Natural killer cell (primary cell): ENCODE data around the gene RPN2. TPM values are rescaled to one million over a fixed set of nuclear protein-coding genes. Genes with fewer than 3 reads are reported as not detected.

Experiments used
- ATAC-seq, 3 donors: fragments of 150-1000 bp in 2 of 3; fragments of 200-7000 bp in 1 of 3; cut with Tn5 transposase; 1 replicate in 1 of 3; 2 replicates in 2 of 3; pipeline ENCODE4 v1.10.0; 2021; ENCODE audit warnings: mild to moderate bottlenecking in 2 of 3, moderate library complexity in 2 of 3
- DNase-seq, 2 donors: peaks; one replicate each; pipeline versions ENCODE4 v3.0.0 to v3.0.0-alpha.2; 2013 to 2021; ENCODE audit warnings: mixed read lengths in 1 of 2
- H3K27ac ChIP-seq: one replicate; pipeline ENCODE4 v1.5.1; 2013; ENCODE audit warnings: mild to moderate bottlenecking, low read length
- H3K27me3 ChIP-seq: one replicate; pipeline ENCODE4 v1.6.1; 2013; ENCODE audit warnings: low read length; ENCODE audit not compliant: control insufficient read depth, insufficient read depth
- H3K36me3 ChIP-seq: one replicate; pipeline ENCODE4 v1.6.1; 2013; ENCODE audit warnings: low read length; ENCODE audit not compliant: control insufficient read depth, insufficient read depth
- H3K4me1 ChIP-seq: one replicate; pipeline ENCODE4 v1.6.1; 2013; ENCODE audit warnings: low read length; ENCODE audit not compliant: control insufficient read depth, insufficient read depth
- H3K4me3 ChIP-seq: one replicate; pipeline ENCODE4 v1.5.1; 2013; ENCODE audit warnings: low read length
- H3K9me3 ChIP-seq: one replicate; pipeline ENCODE4 v1.6.1; 2013; ENCODE audit warnings: low read length; ENCODE audit not compliant: control insufficient read depth, insufficient read depth
- H3K27ac Mint-ChIP-seq, 2 donors: one replicate each; pipeline ENCODE4 v1.8.0; 2022; ENCODE audit warnings: mild to moderate bottlenecking in 2 of 2, mixed read lengths in 2 of 2, moderate library complexity in 1 of 2
- H3K27me3 Mint-ChIP-seq, 2 donors: one replicate each; pipeline ENCODE4 v1.8.0; 2022; ENCODE audit warnings: low read depth in 2 of 2, mixed read lengths in 2 of 2
- H3K36me3 Mint-ChIP-seq: one replicate; pipeline ENCODE4 v1.8.0; 2022; ENCODE audit warnings: mixed read lengths
- H3K4me1 Mint-ChIP-seq, 2 donors: one replicate each; pipeline ENCODE4 v1.8.0; 2022; ENCODE audit warnings: mixed read lengths in 2 of 2
- H3K4me3 Mint-ChIP-seq: one replicate; pipeline ENCODE4 v1.8.0; 2022; ENCODE audit warnings: mild to moderate bottlenecking, moderate library complexity, mixed read lengths
- H3K9me3 Mint-ChIP-seq, 2 donors: one replicate each; pipeline ENCODE4 v1.8.0; 2022; ENCODE audit warnings: mixed read lengths in 2 of 2
- WGBS: methylation state at CpG from one replicate; pipeline ENCODE4 v1.1.7; 2013; ENCODE audit warnings: missing lambda C conversion rate; ENCODE audit not compliant: insufficient coverage; 5-methylcytosine and 5-hydroxymethylcytosine counted together
- intact Hi-C: fragments of 100-400 bp; cut with micrococcal nuclease; formaldehyde crosslinking; loops from one replicate; pipeline ENCODE4 v1.14.2; 2022
- total RNA-seq, 4 donors: library from RNA; stranded (reverse); fragments of 120-200 nt in 1 of 4; gene quantifications; one replicate each; pipeline versions ENCODE4 v1.2.3 to v1.2.4, GENCODE V29; 2013 to 2022
- TF ChIP-seq, protein P1 (sequence below): fragments of 200-600 bp; IDR thresholded peaks from one replicate; pipeline ENCODE4 v1.8.0; 2022; ENCODE audit warnings: antibody characterized with exemption

The RPN2 gene
- total RNA-seq, 3 donors from 2014 or later (not counting 1 experiment from before 2014, with no cell fraction given), result 124 to 136 (median 125) TPM

DNA sequence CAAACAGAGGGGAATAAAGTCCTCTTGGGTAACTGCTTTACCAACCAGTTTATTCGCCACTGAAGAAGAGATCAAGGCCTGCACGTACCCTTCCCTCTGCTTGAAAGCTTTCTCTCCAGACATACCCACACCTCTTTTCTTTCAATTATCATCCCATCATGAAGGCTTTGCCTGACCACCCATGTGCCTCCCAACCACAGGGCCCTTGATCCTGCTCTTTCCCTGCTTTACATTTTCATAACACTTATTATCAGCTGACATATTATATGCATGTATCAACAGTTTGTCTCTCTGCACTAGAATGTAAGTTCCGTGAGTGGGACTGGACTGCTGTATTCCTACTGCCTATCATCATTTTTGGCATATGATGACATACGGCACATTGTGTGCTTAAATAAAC, 20.9 kb upstream of the RPN2 start:
- no peaks in the 10 kb centered on the region for H3K4me1 Mint-ChIP-seq
- 98% methylated on average over 4 of the region's 4 CpGs for WGBS
- Histone ChIP-seq H3K9me3 (no peaks in the 10 kb centered on the region), H3K4me1 (no peaks in the 10 kb centered on the region), H3K4me3 (no peak overlapping the region), H3K36me3 (no peaks in the 10 kb centered on the region), H3K27ac (no peak overlapping the region), H3K27me3 (no peaks in the 10 kb centered on the region)
- TF ChIP-seq, protein P1, sequence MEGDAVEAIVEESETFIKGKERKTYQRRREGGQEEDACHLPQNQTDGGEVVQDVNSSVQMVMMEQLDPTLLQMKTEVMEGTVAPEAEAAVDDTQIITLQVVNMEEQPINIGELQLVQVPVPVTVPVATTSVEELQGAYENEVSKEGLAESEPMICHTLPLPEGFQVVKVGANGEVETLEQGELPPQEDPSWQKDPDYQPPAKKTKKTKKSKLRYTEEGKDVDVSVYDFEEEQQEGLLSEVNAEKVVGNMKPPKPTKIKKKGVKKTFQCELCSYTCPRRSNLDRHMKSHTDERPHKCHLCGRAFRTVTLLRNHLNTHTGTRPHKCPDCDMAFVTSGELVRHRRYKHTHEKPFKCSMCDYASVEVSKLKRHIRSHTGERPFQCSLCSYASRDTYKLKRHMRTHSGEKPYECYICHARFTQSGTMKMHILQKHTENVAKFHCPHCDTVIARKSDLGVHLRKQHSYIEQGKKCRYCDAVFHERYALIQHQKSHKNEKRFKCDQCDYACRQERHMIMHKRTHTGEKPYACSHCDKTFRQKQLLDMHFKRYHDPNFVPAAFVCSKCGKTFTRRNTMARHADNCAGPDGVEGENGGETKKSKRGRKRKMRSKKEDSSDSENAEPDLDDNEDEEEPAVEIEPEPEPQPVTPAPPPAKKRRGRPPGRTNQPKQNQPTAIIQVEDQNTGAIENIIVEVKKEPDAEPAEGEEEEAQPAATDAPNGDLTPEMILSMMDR, result no peak
- no peaks in the 10 kb centered on the region for H3K36me3 Mint-ChIP-seq
- intact Hi-C loops, result no loop called here
- H3K9me3 Mint-ChIP-seq, result no peaks in the 10 kb centered on the region
- H3K27me3 Mint-ChIP-seq, result no peaks in the 10 kb centered on the region
- no peak for DNase-seq
- H3K4me3 Mint-ChIP-seq, result no peak overlapping the region
- H3K27ac Mint-ChIP-seq, result no peak overlapping the region
- no peak for ATAC-seq

DNA sequence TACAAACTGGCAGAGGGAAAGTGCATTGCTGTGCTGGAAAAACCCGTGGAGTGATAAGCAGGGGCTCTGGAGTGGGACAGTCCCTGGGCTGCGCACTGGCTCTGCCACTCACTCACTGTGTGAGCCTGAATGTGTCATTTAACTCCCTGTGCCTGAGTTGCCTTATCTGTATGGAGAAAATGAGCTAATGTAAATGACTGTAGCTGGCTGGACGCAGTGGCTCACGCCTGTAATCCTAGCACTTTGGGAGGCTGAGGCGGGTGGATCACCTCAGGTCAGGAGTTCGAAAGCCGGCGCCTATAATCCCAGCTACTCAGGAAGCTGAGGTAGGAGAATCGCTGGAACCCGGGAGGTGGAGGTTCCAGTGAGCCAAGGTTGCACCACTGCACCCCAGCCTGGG, 18.4 kb upstream of the RPN2 start:
- ATAC-seq (no peak), DNase-seq (no peak)
- H3K27me3 Mint-ChIP-seq, result no peaks in the 10 kb centered on the region
- no peaks in the 10 kb centered on the region for H3K9me3 Mint-ChIP-seq
- no peak overlapping the region for H3K4me3 Mint-ChIP-seq
- H3K4me1 Mint-ChIP-seq, result no peaks in the 10 kb centered on the region
- 94% methylated on average over 10 of the region's 10 CpGs for WGBS
- no peaks in the 10 kb centered on the region for H3K36me3 ChIP-seq
- H3K27me3 ChIP-seq, result no peaks in the 10 kb centered on the region
- no peak overlapping the region for H3K27ac ChIP-seq
- H3K27ac Mint-ChIP-seq, result no peak overlapping the region
- no peaks in the 10 kb centered on the region for H3K36me3 Mint-ChIP-seq
- TF ChIP-seq, protein P1, result no peak
- H3K4me3 ChIP-seq, result no peak overlapping the region
- intact Hi-C loops, result no loop called here
- H3K9me3 ChIP-seq, result no peaks in the 10 kb centered on the region
- no peaks in the 10 kb centered on the region for H3K4me1 ChIP-seq

DNA sequence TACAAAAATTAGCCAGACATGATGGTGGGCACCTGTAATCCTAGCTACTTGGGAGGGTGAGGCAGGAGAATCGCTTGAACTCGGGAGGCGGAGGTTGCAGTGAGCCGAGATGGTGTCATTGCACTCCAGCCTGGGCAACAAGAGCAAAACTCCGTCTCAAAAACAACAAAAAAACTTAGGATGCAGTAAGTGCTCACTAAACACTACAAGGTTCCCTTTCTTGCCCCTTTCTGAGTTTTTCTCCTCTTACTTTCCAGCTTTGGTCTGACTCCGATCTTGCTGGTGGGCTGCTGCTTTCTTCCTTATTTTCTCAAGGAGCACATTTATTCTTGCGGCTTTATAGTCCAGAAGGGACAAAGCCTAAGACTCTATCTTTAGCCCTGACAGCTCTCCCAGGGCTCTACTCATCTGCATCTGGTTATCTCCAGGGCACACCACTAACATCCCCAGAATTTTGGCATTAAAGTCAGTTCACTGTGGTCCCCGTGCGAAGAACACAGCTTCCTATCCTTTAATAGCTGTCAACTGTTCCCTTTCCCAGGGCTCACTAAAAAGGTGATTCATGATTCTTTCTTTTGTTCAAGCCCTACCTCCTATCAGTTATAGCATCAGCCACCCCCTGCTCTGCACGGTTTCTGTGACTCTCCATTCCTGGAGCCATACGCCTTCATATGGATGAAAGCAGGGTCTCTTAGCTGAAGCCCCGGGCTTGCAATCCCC, 17.1 kb upstream of the RPN2 start:
- H3K4me3 Mint-ChIP-seq, result no peak overlapping the region
- TF ChIP-seq, protein P1, result no peak

DNA sequence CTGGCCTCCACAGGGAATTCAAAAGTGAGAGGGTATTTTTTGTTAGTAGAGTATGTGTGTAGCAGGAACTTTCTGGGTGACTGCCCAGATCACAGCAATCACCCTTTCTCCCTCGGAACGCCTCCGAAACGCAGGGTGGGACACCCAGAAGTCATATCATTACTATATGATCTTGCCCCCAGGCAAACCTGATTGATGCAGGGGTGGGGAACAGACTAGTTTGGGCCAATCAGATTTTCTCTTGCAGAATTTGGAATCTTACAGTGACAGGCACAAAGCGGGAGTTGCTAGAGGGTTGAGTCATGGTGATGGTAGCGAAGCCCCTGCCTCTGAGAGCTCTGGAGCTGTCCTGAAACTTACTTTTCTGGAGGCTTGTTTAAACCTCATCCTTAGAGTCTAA, 16.5 kb upstream of the RPN2 start:
- H3K4me1 Mint-ChIP-seq, result no peaks in the 10 kb centered on the region
- WGBS, result 100% methylated on average over 3 of the region's 6 CpGs
- H3K36me3 Mint-ChIP-seq, result no peaks in the 10 kb centered on the region
- TF ChIP-seq, protein P1, result no peak
- H3K27ac Mint-ChIP-seq, result no peak overlapping the region
- Histone ChIP-seq H3K27me3 (no peaks in the 10 kb centered on the region), H3K4me3 (no peak overlapping the region), H3K4me1 (no peaks in the 10 kb centered on the region), H3K9me3 (no peaks in the 10 kb centered on the region), H3K36me3 (no peaks in the 10 kb centered on the region), H3K27ac (no peak overlapping the region)
- intact Hi-C loops, result no loop called here
- no peaks in the 10 kb centered on the region for H3K9me3 Mint-ChIP-seq
- ATAC-seq (no peak), DNase-seq (no peak)
- no peaks in the 10 kb centered on the region for H3K27me3 Mint-ChIP-seq
- no peak overlapping the region for H3K4me3 Mint-ChIP-seq

More for the DNA sequence above, 17.1 kb upstream of the RPN2 start:
- Histone ChIP-seq H3K4me3 (no peak overlapping the region), H3K36me3 (no peaks in the 10 kb centered on the region), H3K4me1 (no peaks in the 10 kb centered on the region), H3K27ac (no peak overlapping the region), H3K9me3 (no peaks in the 10 kb centered on the region), H3K27me3 (no peaks in the 10 kb centered on the region)
- ATAC-seq, result no peak
- Mint-ChIP-seq H3K27ac (no peak overlapping the region), H3K4me1 (no peaks in the 10 kb centered on the region), H3K27me3 (no peaks in the 10 kb centered on the region), H3K36me3 (no peaks in the 10 kb centered on the region), H3K9me3 (no peaks in the 10 kb centered on the region)
- WGBS, result 75% methylated on average over 12 of the region's 12 CpGs
- DNase-seq, result no peak
- intact Hi-C loops, result no loop called here
